Sciatic nerve (tissue), 2 donors: Measurements from ENCODE around the gene OR6J1. TPM values are rescaled to one million over a fixed set of nuclear protein-coding genes. Genes with fewer than 3 reads are reported as not detected.
"Not testable (repeated sequence)": the region's sequence is repeated elsewhere in the genome, so short reads cannot be mapped to it uniquely, and the experiment has no call there.

Experiments
- ATAC-seq: fragments of 200-7000 bp; cut with Tn5 transposase; one replicate; pipeline ENCODE4 v1.9.1; 2020; ENCODE audit warnings: mild to moderate bottlenecking, moderate library complexity
- DNase-seq: peaks from one replicate; pipeline ENCODE4 v3.0.0-alpha.2; 2020; ENCODE audit warnings: low spot score
- intact Hi-C: fragments of 100-400 bp; cut with DNase I; formaldehyde crosslinking; loops from one replicate; pipeline ENCODE4 v1.14.2; 2022
- total RNA-seq: library from RNA; stranded (reverse); fragmentation: NEBNext Ultra II Directional; extraction: Animal tissue kit (Norgen Biotek cat#: 25700); gene quantifications from one replicate; pipeline ENCODE4 v1.2.1, GENCODE V29; 2021
- donor health status: DM: no; HTN: no; CAD: no.
- donor health status: DM: no; HTN: no; CAD: no.

OR6J1 gene
- not detected for total RNA-seq

- DNase-seq (no peak), ATAC-seq (no peak)
- intact Hi-C loops = no loop called here
These were observed at the start of gene OR6J1 for GRCh38 chr14:22644305-22644635. Gene OR6J1 (minus strand): TSS chr14:22644352. CDS start chr14:22634811, 9,541 bp downstream.

- DNase-seq (no peak), ATAC-seq (no peak)
- intact Hi-C loops = no loop called here
These were observed 48.0 kb upstream of the OR6J1 start for GRCh38 chr14:22692194-22692593.

- no peak for DNase-seq
- intact Hi-C loops = no loop called here
These were observed 47.0 kb upstream of the OR6J1 start for GRCh38 chr14:22691171-22691570.

DNA sequence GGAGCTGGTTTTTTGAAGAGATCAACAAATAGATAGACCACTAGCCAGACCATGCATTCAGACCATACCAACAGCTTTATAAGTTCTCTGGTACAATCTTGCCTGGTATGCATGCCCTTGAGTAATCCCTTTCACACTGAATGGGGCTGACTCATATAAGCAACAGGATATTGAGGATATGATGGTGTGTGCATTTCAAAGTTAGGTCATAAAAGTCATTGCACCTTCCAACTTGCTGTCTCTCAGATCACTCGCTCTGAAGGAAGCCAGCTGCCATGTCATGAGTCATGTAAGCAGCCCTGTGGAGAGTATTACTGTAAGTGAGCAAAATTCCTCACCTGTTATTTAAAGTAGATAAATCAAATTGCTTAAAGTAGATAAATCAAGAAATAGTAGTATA lies 45.0 kb upstream of the OR6J1 start:
- intact Hi-C loops = no loop called here
- no peak for DNase-seq
- ATAC-seq = no peak

More at GRCh38 chr14:22691171-22691570, 47.0 kb upstream of the OR6J1 start:
- ATAC-seq = no peak

DNA sequence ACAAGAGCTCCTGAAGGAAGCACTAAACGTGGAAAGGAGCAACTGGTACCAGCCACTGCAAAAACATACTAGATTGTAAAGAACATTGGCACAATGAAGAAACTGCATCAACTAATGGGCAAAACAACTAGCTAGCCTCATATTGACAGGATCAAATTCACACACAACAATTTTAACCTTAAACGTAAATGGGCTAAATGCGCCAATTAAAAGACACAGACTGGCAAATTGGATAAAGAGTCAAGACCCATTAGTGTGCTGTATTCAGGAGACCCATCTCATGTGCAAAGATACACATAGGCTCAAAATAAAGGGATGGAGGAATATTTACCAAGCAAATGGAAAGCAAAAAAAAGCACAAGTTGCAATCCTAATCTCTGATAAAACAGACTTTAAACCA lies 43.8 kb upstream of the OR6J1 start:
- ATAC-seq, DNase-seq, intact Hi-C loops: not testable (repeated sequence)

GRCh38 chr14:22686176-22686611 lies 42.0 kb upstream of the OR6J1 start:
- ATAC-seq, DNase-seq, intact Hi-C loops: not testable (repeated sequence)

- no peak for ATAC-seq
- intact Hi-C loops = no loop called here
- DNase-seq = no peak
These were observed 41.3 kb upstream of the OR6J1 start for GRCh38 chr14:22685467-22685866.

- intact Hi-C loops, DNase-seq, ATAC-seq: not testable (repeated sequence)
These were observed 39.3 kb upstream of the OR6J1 start for GRCh38 chr14:22683428-22683827.

DNA sequence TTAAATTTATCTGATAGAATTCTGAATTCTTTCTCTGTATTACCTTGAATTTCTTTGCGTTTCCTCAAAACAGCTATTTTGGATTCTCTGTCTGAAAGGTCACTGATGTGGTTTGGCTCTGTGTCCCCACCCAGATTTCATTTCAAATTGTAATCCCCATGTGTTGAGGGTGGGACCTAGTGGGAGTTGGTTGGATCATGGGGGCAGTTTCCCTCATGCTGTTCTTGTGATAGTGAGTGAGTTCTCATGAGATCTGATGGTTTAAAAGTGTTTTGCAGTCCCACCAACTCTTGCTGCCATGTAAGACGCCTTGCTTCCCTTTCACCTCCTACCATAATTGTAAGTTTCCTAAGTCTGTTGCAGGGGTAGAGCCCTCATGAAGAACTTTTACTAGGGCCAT lies 34.1 kb upstream of the OR6J1 start:
- ATAC-seq (no peak), DNase-seq (no peak)
- intact Hi-C loops = no loop called here

DNA sequence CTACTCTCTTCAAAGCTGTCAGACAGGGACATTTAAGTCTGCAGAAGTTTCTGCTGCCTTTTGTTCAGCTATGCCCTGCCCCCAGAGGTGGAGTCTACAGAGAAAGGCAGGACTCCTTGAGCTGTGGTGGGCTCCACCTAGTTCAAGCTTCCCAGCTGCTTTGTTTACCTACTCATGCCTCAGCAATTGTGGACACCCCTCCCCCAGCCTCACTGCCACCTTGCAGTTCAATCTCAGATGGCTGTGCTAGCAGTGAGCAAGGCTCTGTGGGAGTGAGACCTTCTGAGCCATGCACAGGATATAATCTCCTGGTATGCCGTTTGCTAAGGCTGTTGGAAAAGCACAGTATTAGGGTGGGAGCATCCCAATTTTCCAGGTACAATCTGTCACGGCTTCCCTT lies 33.4 kb upstream of the OR6J1 start:
- DNase-seq, intact Hi-C loops, ATAC-seq: not testable (repeated sequence)

GRCh38 chr14:22671622-22672021 lies 27.5 kb upstream of the OR6J1 start:
- ATAC-seq (no peak), DNase-seq (no peak)
- intact Hi-C loops = no loop called here

DNA sequence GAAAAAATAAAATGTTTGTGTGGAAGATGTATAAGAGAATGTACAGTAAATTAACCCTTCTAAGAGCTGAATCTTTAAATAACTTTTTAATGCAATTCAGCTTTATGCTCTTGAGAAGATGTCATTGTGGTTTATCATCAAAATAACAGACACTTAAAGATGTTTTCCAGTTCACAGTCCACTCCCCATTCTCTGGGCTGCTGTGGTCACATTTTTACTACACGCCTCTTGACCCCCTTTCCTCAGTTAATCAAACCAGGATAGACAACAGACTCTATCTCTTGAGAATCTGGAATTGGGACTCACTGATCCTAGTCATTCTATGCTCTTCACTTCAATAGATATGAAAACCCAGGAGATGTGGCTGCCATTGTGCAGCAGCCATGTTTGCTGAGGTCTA lies 24.7 kb upstream of the OR6J1 start:
- intact Hi-C loops = no loop called here
- ATAC-seq (no peak), DNase-seq (no peak)

GRCh38 chr14:22668417-22668816 lies 24.3 kb upstream of the OR6J1 start:
- DNase-seq (no peak), ATAC-seq (no peak)
- intact Hi-C loops = no loop called here

DNA sequence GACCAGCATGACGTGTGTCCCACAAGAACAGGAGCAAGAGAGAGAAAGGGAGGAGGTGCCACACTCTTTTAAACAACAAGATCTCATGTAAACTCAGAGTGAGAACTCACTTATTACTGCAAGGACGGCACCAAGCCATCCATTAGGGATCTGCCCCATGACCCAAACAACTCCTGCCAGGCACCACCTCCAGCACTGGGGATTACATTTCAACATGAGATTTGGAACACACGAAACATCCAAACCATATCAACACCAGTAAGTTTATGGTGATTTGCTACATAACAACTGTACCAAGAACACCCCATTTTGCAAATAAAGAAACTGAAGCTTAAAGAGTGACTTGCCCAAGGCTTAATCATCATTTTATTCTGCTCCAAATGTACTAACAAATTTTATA lies 23.7 kb upstream of the OR6J1 start:
- intact Hi-C loops = no loop called here
- no peak for DNase-seq
- ATAC-seq = no peak

DNA sequence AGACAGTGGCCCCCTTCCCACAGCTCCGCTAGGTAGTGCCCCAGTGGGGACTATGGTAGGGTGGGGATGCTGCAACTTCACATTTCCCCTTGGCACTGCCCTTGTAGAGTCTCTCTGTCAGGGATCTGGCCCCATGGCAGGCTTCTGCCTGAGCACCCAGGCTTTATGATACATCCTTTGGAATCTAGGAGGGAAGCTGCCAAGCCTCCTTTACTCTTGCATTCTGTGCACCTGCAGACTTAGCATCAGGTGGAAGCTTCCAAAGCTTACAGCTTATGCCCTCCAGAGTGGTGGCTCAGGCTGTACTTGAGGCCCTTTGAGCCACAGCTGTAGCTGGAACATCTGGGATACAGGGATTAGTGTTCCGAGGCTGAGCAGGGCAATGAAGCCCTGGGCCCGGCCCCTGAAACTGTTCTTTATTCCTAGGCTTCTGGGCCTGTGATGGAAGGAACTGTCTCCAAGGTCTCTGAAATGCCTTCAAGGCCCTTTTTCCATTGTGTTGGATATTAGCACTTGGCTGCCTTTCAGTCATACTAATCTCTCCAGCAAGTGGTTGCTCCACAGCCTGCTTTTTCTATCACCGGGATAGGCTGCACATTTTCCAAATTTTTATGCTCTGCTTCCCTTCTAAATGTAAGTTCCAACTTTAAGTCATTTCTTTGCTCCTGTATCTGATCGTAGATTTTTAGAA lies 22.2 kb upstream of the OR6J1 start:
- intact Hi-C loops = no loop called here
- no peak for DNase-seq
- ATAC-seq = peak; percentile 42

- intact Hi-C loops = no loop called here
- no peak for DNase-seq
- ATAC-seq = no peak
These were observed 20.1 kb upstream of the OR6J1 start for GRCh38 chr14:22664261-22664660.

- intact Hi-C loops = no loop called here
- DNase-seq = no peak
- no peak for ATAC-seq
These were observed 16.5 kb upstream of the OR6J1 start for GRCh38 chr14:22660654-22661053.

- DNase-seq (no peak), ATAC-seq (no peak)
- intact Hi-C loops = no loop called here
These were observed 14.8 kb upstream of the OR6J1 start for GRCh38 chr14:22658946-22659345.

DNA sequence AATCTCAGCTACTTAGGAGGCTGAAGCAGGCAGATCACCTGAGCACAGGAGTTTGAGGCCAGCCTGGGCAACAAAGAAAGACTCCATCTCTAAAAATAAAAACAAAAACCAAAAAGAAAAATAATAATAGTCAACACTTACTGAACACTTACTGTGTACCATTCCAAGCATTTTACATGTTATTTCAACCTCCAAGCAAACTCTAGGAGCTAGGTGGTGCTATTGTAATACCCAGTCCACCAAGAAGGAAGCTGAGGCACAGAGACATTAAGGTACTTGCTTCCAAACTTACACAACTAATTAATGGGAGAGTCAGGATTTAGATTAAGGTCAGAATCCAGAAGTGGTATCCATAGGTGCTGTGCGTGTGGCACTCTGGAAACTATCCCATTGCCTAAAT lies 13.7 kb upstream of the OR6J1 start:
- ATAC-seq = peak; percentile 63
- intact Hi-C loops = no loop called here
- DNase-seq = no peak

DNA sequence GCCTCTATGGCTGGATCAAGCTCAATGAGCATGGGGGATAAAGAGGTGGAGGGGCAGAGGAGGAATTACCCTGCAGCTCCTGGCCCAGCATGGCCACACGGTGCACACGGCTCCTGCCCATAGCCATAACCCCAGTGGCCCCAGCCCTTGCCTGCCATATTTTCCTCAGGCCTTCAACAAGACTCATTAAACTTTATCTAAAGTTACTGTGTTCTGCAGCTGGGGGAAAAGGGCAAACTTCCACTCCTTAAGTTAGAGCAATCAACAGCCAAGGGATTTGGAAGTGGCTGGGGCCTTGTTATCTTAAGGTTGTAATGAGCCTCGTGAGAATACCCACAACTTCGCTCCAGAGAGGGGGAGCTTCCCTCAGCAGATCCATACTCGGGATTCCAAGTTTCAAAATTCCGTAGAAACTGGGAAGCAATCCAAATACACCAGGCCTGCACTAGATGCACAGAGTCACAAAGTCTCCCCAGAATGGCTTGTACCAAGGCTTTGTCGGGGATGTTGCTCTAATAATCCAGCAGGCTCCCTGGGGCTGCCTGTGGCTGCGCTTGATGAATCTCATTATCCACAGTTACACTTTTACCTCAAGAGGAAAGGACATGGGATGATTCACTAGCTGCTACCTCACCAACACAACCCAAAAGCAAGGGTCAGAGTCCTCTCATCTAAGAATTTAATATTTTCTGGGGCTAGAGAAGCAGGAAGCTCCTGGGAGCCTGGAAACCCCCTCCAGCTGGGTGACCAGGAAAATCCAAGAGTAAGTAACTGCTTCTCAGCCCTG lies 13.0 kb upstream of the OR6J1 start:
- no peak for DNase-seq
- intact Hi-C loops = no loop called here
- ATAC-seq = peak; percentile 54

GRCh38 chr14:22656226-22656625 lies 12.1 kb upstream of the OR6J1 start:
- DNase-seq (no peak), ATAC-seq (no peak)
- intact Hi-C loops = no loop called here
